CD8-positive, alpha-beta memory T cell (primary cell): Measurements from ENCODE around the gene LAMA3. TPM values are rescaled to one million over a fixed set of nuclear protein-coding genes. Genes with fewer than 3 reads are reported as not detected.

Experiments used
- CTCF ChIA-PET: fragments of 350-600 bp; sonication (Branson Sonifier 250); formaldehyde crosslinking; loops from one replicate; lab custom pipeline; 2021; ENCODE audit warnings: antibody characterized with exemption; lab: Charles Lee
- POLR2A ChIA-PET: fragments of 350-600 bp; sonication (Branson Sonifier 250); formaldehyde crosslinking; loops from one replicate; lab custom pipeline; 2021; ENCODE audit warnings: antibody characterized with exemption; lab: Charles Lee
- DNase-seq, 5 donors: peaks; one replicate each; pipeline versions ENCODE4 v3.0.0 to v3.0.0-alpha.2; 2020 to 2022; ENCODE audit warnings: mixed read lengths in 1 of 5
- H3K27ac ChIP-seq: one replicate; pipeline ENCODE4 v1.7.0; 2013; ENCODE audit warnings: low read depth, mild to moderate bottlenecking, low read length, moderate library complexity
- H3K27me3 ChIP-seq: 2 replicates; pipeline ENCODE4 v1.7.0; 2013; ENCODE audit warnings: low read length, mild to moderate bottlenecking; ENCODE audit not compliant: insufficient read depth, poor library complexity, severe bottlenecking
- H3K36me3 ChIP-seq: 2 replicates; pipeline ENCODE4 v1.7.0; 2013; ENCODE audit warnings: mild to moderate bottlenecking, low read length, moderate library complexity; ENCODE audit not compliant: insufficient read depth
- H3K4me1 ChIP-seq: 2 replicates; pipeline ENCODE4 v1.7.0; 2013; ENCODE audit warnings: mild to moderate bottlenecking, low read length, moderate library complexity; ENCODE audit not compliant: insufficient read depth
- H3K4me3 ChIP-seq: 2 replicates; pipeline ENCODE4 v1.7.0; 2013; ENCODE audit warnings: mild to moderate bottlenecking, low read length
- H3K9me3 ChIP-seq: 2 replicates; pipeline ENCODE4 v1.7.0; 2013; ENCODE audit warnings: mild to moderate bottlenecking, low read length
- H3K27ac Mint-ChIP-seq, 8 donors: one replicate each; pipeline ENCODE4 v1.8.0; 2020 to 2021; ENCODE audit warnings: mixed read lengths in 8 of 8, mild to moderate bottlenecking in 6 of 8, inconsistent platforms in 3 of 8, moderate library complexity in 3 of 8
- H3K27me3 Mint-ChIP-seq, 2 donors: one replicate each; pipeline ENCODE4 v1.8.0; 2020 to 2021; ENCODE audit warnings: mixed read lengths in 2 of 2, mild to moderate bottlenecking in 1 of 2, moderate library complexity in 1 of 2
- H3K36me3 Mint-ChIP-seq, 3 donors: one replicate each; pipeline ENCODE4 v1.8.0; 2020 to 2021; ENCODE audit warnings: mixed read lengths in 3 of 3, inconsistent platforms in 1 of 3, mild to moderate bottlenecking in 1 of 3
- H3K4me1 Mint-ChIP-seq, 3 donors: one replicate each; pipeline ENCODE4 v1.8.0; 2020 to 2021; ENCODE audit warnings: mixed read lengths in 3 of 3, inconsistent platforms in 1 of 3, mild to moderate bottlenecking in 1 of 3
- H3K4me3 Mint-ChIP-seq, 7 donors: one replicate each; pipeline ENCODE4 v1.8.0; 2020 to 2021; ENCODE audit warnings: mixed read lengths in 7 of 7, mild to moderate bottlenecking in 6 of 7, moderate library complexity in 4 of 7, inconsistent platforms in 2 of 7
- H3K9me3 Mint-ChIP-seq, 5 donors: one replicate each; pipeline ENCODE4 v1.8.0; 2020 to 2022; ENCODE audit warnings: mixed read lengths in 5 of 5, mild to moderate bottlenecking in 3 of 5, moderate library complexity in 2 of 5, inconsistent platforms in 1 of 5
- polyA plus RNA-seq: library from polyadenylated mRNA; unstranded; fragments of 300-500 nt; fragmentation: Illumina TruSeq; gene quantifications from one replicate; pipeline ENCODE4 v1.2.3, GENCODE V29; 2021
- total RNA-seq, 2 experiments: library from RNA; stranded (reverse); gene quantifications; one replicate each; pipeline ENCODE4 v1.2.3, GENCODE V29; 2021

Gene LAMA3
- total and polyA plus RNA-seq, 3 experiments from 2014 or later: 0.47 TPM; not detected in 2

DNA sequence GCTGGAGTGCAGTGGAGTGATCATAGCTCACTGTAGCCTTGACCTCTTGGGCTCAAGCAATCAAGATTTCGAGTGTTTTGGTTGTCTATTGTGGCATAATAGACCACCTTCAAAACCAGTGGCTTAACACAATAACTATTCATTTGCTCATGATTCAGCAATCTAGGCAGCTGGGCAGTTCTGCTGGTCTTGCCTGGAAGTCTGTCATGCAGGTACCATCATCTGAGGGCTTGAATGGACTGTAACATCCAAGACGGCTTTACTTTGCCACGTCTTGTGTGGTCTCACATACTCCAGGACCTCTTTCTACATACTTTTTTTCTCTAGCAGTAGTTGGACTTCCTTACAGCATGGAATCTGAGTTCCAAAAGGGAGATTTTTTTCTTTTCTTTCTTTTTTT is 13.4 kb upstream of the LAMA3 start:
- Mint-ChIP-seq H3K36me3 (peaks cover 0 to 10% (median 0%) of the 10 kb centered on the region in 3 donors), H3K4me1 (no peaks in the 10 kb centered on the region), H3K4me3 (no peak overlapping the region), H3K27ac (no peak overlapping the region), H3K9me3 (peaks cover 0 to 1% (median 0%) of the 10 kb centered on the region in 5 donors), H3K27me3 (peaks cover 10 to 49% of the 10 kb centered on the region in 2 donors)
- CTCF ChIA-PET: no interaction called here
- Histone ChIP-seq H3K9me3 (no peaks in the 10 kb centered on the region), H3K36me3 (no peaks in the 10 kb centered on the region), H3K4me3 (no peak overlapping the region), H3K27ac (no peak overlapping the region), H3K27me3 (no peaks in the 10 kb centered on the region), H3K4me1 (no peaks in the 10 kb centered on the region)
- POLR2A ChIA-PET: interaction anchor here (0.7 kb wide), 1 partner anchor 52 kb away, joined by 5 read pairs; no protein-coding TSS in a partner anchor
- no peak for DNase-seq

DNA sequence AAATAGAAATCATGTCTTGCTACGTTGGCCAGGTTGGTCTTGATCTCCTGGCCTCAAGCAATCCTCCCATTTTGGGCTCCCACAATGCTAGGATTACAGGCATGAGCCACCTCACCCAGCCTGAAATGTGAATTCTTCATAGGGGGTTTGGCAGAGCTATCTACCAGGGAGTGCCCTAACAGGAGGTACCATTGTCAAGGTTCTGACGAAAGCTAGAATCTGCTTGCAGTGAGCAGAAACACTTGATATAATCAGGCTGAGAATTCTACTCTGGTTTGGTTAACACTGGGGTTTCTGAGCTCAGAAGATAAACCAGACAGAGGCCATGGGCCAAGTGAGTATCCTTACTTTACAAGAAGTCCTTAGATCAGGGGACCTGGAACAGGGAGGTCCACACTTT is 7.2 kb upstream of the LAMA3 start:
- no peaks in the 10 kb centered on the region for H3K4me1 Mint-ChIP-seq
- peaks cover 16 to 64% of the 10 kb centered on the region in 2 donors for H3K27me3 Mint-ChIP-seq
- ChIA-PET POLR2A (no interaction called here), CTCF (interaction anchor here (0.6 to 0.9 kb wide), 2 partner anchors 21 to 31 kb away, joined by 3 read pairs; no protein-coding TSS in a partner anchor)
- peaks cover 0 to 1% (median 0%) of the 10 kb centered on the region in 5 donors for H3K9me3 Mint-ChIP-seq
- H3K27ac ChIP-seq: no peak overlapping the region
- H3K9me3 ChIP-seq: no peaks in the 10 kb centered on the region
- H3K36me3 Mint-ChIP-seq: peaks cover 0 to 6% (median 0%) of the 10 kb centered on the region in 3 donors
- DNase-seq: no peak
- peaks cover 3% of the 10 kb centered on the region for H3K27me3 ChIP-seq
- H3K4me1 ChIP-seq: no peaks in the 10 kb centered on the region
- no peak overlapping the region for H3K4me3 ChIP-seq
- H3K27ac Mint-ChIP-seq: peak overlapping the region in 1 of 8 donors; percentile 65
- no peaks in the 10 kb centered on the region for H3K36me3 ChIP-seq
- no peak overlapping the region for H3K4me3 Mint-ChIP-seq

DNA sequence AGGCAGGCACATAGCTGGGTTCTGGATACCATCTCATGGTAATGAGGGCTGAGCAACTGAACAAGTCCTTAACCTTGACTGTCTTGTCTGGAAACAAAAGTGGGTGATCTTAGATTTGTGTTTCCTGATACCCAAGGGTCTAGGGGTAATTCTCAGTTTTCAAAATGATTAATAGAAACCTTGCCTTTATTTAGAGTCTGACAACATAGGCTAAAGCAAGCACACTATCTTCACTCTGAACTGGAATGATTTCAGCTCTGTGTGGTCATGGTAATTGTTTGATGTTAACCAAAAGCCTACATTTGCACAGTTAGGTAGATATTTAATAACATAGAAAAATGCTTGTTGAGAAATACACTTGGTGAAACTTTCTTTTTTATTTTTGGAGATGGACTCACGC is 6.8 kb upstream of the LAMA3 start:
- ChIA-PET CTCF (interaction anchor here (0.6 to 0.9 kb wide), 2 partner anchors 21 to 31 kb away, joined by 3 read pairs; no protein-coding TSS in a partner anchor), POLR2A (no interaction called here)
- H3K27ac ChIP-seq: no peak overlapping the region
- H3K36me3 ChIP-seq: no peaks in the 10 kb centered on the region
- Mint-ChIP-seq H3K4me3 (no peak overlapping the region), H3K36me3 (peaks cover 0 to 6% (median 0%) of the 10 kb centered on the region in 3 donors), H3K4me1 (no peaks in the 10 kb centered on the region), H3K27ac (no peak overlapping the region), H3K9me3 (peaks cover 0 to 1% (median 0%) of the 10 kb centered on the region in 5 donors), H3K27me3 (peaks cover 17 to 67% of the 10 kb centered on the region in 2 donors)
- H3K9me3 ChIP-seq: no peaks in the 10 kb centered on the region
- H3K4me1 ChIP-seq: no peaks in the 10 kb centered on the region
- DNase-seq: no peak
- peaks cover 7% of the 10 kb centered on the region for H3K27me3 ChIP-seq
- no peak overlapping the region for H3K4me3 ChIP-seq

GRCh38 chr18:23683155-23683554 is 6.1 kb upstream of the LAMA3 start:
- no peak for DNase-seq
- Mint-ChIP-seq H3K27me3 (peaks cover 24 to 73% of the 10 kb centered on the region in 2 donors), H3K36me3 (peaks cover 0 to 6% (median 0%) of the 10 kb centered on the region in 3 donors), H3K27ac (no peak overlapping the region), H3K4me3 (no peak overlapping the region), H3K9me3 (peaks cover 0 to 1% (median 0%) of the 10 kb centered on the region in 5 donors), H3K4me1 (no peaks in the 10 kb centered on the region)
- Histone ChIP-seq H3K27me3 (peaks cover 9% of the 10 kb centered on the region), H3K27ac (no peak overlapping the region), H3K9me3 (no peaks in the 10 kb centered on the region), H3K4me1 (no peaks in the 10 kb centered on the region), H3K4me3 (no peak overlapping the region), H3K36me3 (no peaks in the 10 kb centered on the region)
- CTCF ChIA-PET: no interaction called here
- POLR2A ChIA-PET: no interaction called here

DNA sequence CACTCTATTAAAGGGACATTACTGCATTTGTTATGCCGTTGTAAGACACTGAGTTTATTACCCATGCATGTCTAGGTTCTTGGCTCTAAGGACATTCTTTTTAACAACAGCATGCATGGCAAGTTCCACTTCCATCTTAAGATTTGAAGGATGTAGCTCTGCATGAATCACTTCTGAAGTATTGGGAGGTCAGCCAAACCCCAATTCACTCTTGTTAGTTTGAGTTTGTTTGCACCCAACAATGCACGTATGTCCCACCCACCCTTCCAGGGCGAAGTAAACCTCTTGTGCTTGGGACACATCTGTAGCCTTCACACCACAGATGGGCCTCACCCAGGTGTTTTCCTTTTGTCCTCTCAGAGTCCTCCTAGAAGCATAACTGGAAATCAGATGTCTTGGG is 5.6 kb upstream of the LAMA3 start:
- H3K36me3 Mint-ChIP-seq: peaks cover 0 to 6% (median 0%) of the 10 kb centered on the region in 3 donors
- CTCF ChIA-PET: no interaction called here

DNA sequence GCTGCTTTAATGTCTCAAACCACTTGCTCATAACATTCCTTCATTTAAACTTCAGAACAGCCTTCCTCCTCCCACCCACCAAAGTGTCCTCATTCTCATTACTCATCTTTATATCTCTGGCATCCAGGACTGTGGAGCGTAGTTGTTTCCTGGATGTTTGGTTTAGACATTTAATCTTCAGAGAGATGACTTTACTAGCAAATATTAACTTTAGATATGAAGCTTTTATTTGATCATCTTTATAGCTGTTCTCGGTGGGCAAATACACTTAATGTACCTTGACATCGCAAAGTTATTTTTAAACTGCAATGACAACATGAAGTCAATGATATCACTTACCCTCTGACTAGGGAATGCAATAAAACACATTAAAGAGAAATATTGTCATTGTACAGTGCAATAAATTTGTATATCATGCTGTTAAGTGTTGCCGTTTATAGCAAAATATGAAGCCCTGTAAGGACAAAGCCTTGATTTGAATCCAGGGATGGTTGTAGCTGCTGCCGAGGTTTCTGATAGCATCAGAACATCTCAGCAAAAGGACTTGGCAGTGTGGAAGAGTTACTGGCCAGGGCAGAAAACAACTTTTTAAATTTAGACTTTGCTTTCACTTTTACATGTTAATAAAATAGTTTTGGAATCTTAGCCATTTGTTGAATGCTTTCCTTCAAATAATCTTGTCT is 4.6 kb upstream of the LAMA3 start:
- Histone ChIP-seq H3K27me3 (peaks cover 17% of the 10 kb centered on the region), H3K9me3 (no peaks in the 10 kb centered on the region), H3K4me1 (peaks cover 6% of the 10 kb centered on the region), H3K4me3 (no peak overlapping the region), H3K27ac (no peak overlapping the region), H3K36me3 (no peaks in the 10 kb centered on the region)
- H3K4me1 Mint-ChIP-seq: peaks cover 5 to 7% (median 5%) of the 10 kb centered on the region in 3 donors
- H3K27ac Mint-ChIP-seq: no peak overlapping the region
- H3K27me3 Mint-ChIP-seq: peaks cover 36 to 71% of the 10 kb centered on the region in 2 donors
- H3K36me3 Mint-ChIP-seq: no peaks in the 10 kb centered on the region
- CTCF ChIA-PET: interaction anchor here (1.0 kb wide), 1 partner anchor 18 kb away, joined by 4 read pairs; no protein-coding TSS in a partner anchor
- H3K4me3 Mint-ChIP-seq: no peak overlapping the region
- DNase-seq: no peak
- H3K9me3 Mint-ChIP-seq: no peaks in the 10 kb centered on the region
- POLR2A ChIA-PET: interaction anchor here (0.7 kb wide), 1 partner anchor 19 kb away, joined by 3 read pairs; no protein-coding TSS in a partner anchor

More for the DNA sequence above, 5.6 kb upstream of the LAMA3 start:
- Mint-ChIP-seq H3K9me3 (peaks cover 0 to 1% (median 0%) of the 10 kb centered on the region in 5 donors), H3K27ac (no peak overlapping the region), H3K27me3 (peaks cover 29 to 75% of the 10 kb centered on the region in 2 donors), H3K4me3 (no peak overlapping the region), H3K4me1 (peaks cover 0 to 1% (median 1%) of the 10 kb centered on the region in 3 donors)
- POLR2A ChIA-PET: no interaction called here
- no peak overlapping the region for H3K27ac ChIP-seq
- H3K27me3 ChIP-seq: peaks cover 13% of the 10 kb centered on the region
- no peaks in the 10 kb centered on the region for H3K36me3 ChIP-seq
- no peaks in the 10 kb centered on the region for H3K9me3 ChIP-seq
- H3K4me1 ChIP-seq: peaks cover under 1% of the 10 kb centered on the region
- DNase-seq: no peak
- no peak overlapping the region for H3K4me3 ChIP-seq

- H3K4me3 Mint-ChIP-seq: peak overlapping the region in 3 of 7 donors; percentile 65 to 75 (median 66)
- CTCF ChIA-PET: interaction anchor here (1.0 kb wide), 1 partner anchor 190 kb away, joined by 3 read pairs; no protein-coding TSS in a partner anchor
Measured at GRCh38 chr18:23688528-23688927, 725 bp upstream of the LAMA3 start.

More at GRCh38 chr18:23688528-23688927, 725 bp upstream of the LAMA3 start:
- H3K27me3 Mint-ChIP-seq: peaks cover 33 to 58% of the 10 kb centered on the region in 2 donors
- Histone ChIP-seq H3K4me1 (peaks cover 6% of the 10 kb centered on the region), H3K4me3 (no peak overlapping the region), H3K27ac (no peak overlapping the region), H3K27me3 (peaks cover 22% of the 10 kb centered on the region), H3K36me3 (no peaks in the 10 kb centered on the region), H3K9me3 (no peaks in the 10 kb centered on the region)
- no peak overlapping the region for H3K27ac Mint-ChIP-seq
- H3K36me3 Mint-ChIP-seq: no peaks in the 10 kb centered on the region
- H3K4me1 Mint-ChIP-seq: peaks cover 7 to 13% (median 10%) of the 10 kb centered on the region in 3 donors
- POLR2A ChIA-PET: no interaction called here
- H3K9me3 Mint-ChIP-seq: no peaks in the 10 kb centered on the region
- no peak for DNase-seq
